Measurements from ENCODE around the gene MAU2.

The MAU2 gene

GRCh38 chr19:19276851-19277250 lies 43.8 kb upstream of the MAU2 start:
- H3K4me3 ChIP-seq (ENCODE audit: low read depth, low read length), result no peak overlapping the region
- no peak for TF ChIP-seq CTCF (IDR thresholded peaks at IDR 0.05; ENCODE audit: low read depth, low read length)
- no peak for DNase-seq (ENCODE audit: low read depth, low spot score)
- in situ Hi-C loops (cut with HindIII; ENCODE audit: low sequenced_read_pairs), result no loop called here

GRCh38 chr19:19278315-19278714 lies 42.3 kb upstream of the MAU2 start:
- no peak overlapping the region for H3K4me3 ChIP-seq (ENCODE audit: low read depth, low read length)
- no peak for DNase-seq (ENCODE audit: low read depth, low spot score)
- TF ChIP-seq CTCF (IDR thresholded peaks at IDR 0.05; ENCODE audit: low read depth, low read length), result no peak
- in situ Hi-C loops (cut with HindIII; ENCODE audit: low sequenced_read_pairs), result no loop called here

DNA sequence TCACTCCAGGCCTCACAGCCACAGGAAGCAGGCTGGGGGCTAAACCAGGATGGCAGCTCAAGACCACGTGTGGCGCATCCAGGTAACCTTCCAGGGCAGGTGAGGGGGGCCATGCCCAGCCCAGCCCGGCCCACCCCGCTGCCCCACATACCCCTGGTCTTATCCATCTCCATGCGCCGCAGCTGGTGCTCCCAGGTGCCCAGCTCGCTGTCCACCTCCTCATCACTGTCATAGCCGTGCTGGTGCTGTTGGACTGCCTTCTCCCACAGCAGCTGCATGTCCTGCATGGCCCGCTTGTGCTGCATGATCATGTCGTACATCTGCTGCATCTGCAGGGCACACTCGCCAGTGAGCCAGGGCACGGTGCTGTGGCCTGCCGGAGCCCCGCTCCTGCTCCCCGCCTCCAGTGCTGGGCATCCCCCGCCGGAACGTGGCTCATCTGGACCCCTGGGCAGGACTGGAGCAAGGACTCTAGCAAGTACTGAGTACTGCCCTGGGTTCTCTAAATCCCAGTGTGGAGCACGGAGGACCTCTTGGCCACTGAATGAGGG lies 41.5 kb upstream of the MAU2 start:
- DNase-seq (ENCODE audit: low read depth, low spot score), result no peak
- in situ Hi-C loops (cut with HindIII; ENCODE audit: low sequenced_read_pairs), result no loop called here
- TF ChIP-seq CTCF (IDR thresholded peaks at IDR 0.05; ENCODE audit: low read depth, low read length), result no peak

DNA sequence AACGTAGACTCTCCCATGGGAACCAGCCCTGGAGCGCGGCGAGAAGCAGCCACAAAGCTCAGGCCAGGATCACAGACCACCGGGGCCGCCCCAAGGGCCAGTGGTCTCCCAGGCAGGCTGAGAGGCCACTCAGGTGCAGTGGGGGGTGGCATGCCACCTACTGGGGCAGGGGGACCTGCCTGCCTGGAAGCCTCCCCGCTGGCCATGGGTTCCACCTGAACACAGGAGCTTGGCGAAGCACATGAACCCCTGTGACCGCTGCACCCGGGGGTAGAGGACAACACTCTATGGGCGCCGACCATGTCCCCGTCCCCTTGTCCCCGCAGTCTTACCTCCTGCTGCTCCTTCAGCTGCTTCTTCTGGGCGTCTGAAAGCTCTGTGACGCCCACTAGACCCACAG lies 40.8 kb upstream of the MAU2 start:
- TF ChIP-seq CTCF (IDR thresholded peaks at IDR 0.05; ENCODE audit: low read depth, low read length), result no peak
- in situ Hi-C loops (cut with HindIII; ENCODE audit: low sequenced_read_pairs), result no loop called here
- no peak for DNase-seq (ENCODE audit: low read depth, low spot score)

More for the DNA sequence above, 41.5 kb upstream of the MAU2 start:
- no peak overlapping the region for H3K4me3 ChIP-seq (ENCODE audit: low read depth, low read length)

DNA sequence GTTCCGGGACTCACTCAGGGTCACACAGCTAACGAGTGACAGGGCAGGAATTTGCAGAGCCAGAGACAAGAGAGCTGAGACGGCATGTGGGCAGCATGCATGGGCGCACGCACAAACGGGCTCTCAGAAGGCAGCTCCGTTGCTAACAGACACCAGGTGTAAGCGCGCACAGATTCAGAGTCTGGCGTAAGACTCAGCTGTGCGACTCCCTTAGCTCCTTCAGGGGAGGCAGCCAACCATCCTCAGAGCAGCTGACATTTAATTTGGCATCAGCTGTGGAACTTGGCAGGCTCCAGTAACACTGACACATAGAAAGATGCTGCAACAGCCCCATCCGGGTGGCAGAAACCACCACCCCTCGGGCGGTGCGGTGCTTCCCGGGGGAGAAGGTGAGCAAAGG lies 40.1 kb upstream of the MAU2 start:
- TF ChIP-seq CTCF (IDR thresholded peaks at IDR 0.05; ENCODE audit: low read depth, low read length), result no peak
- no peak overlapping the region for H3K4me3 ChIP-seq (ENCODE audit: low read depth, low read length)
- in situ Hi-C loops (cut with HindIII; ENCODE audit: low sequenced_read_pairs), result no loop called here
- DNase-seq (ENCODE audit: low read depth, low spot score), result no peak

More for the DNA sequence above, 40.8 kb upstream of the MAU2 start:
- H3K4me3 ChIP-seq (ENCODE audit: low read depth, low read length), result no peak overlapping the region

GRCh38 chr19:19285686-19286085 lies 34.9 kb upstream of the MAU2 start:
- no peak for DNase-seq (ENCODE audit: low read depth, low spot score)
- H3K4me3 ChIP-seq (ENCODE audit: low read depth, low read length), result no peak overlapping the region
- in situ Hi-C loops (cut with HindIII; ENCODE audit: low sequenced_read_pairs), result no loop called here
- TF ChIP-seq CTCF (IDR thresholded peaks at IDR 0.05; ENCODE audit: low read depth, low read length), result no peak

DNA sequence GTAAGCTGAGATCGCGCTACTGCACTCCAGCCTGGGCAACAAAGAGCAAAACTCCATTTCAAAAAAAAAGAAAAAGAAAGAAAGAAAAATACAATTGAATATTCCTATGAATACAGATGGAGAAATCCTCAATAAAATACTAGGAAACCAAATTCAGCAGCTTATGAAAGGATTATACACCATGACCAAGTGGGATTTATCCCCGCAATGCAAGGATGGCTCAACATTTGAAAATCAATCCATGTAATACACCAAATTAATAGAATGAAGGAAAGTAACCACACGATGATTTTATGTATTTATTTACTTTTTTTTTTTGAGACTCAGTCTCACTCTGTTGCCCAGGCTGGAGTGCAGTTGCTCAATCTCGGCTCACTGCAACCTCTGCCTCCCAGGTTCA lies 28.0 kb upstream of the MAU2 start:
- no peak for DNase-seq (ENCODE audit: low read depth, low spot score)
- in situ Hi-C loops (cut with HindIII; ENCODE audit: low sequenced_read_pairs), result no loop called here
- H3K4me3 ChIP-seq (ENCODE audit: low read depth, low read length), result no peak overlapping the region
- no peak for TF ChIP-seq CTCF (IDR thresholded peaks at IDR 0.05; ENCODE audit: low read depth, low read length)
